GM12874 (cell line): ENCODE data around the gene CDYL2.

Experiments used
- TF ChIP-seq, protein P1 (sequence below): IDR thresholded peaks from 2 replicates; pipeline ENCODE4 v1.5.1; 2011; ENCODE audit warnings: low read depth, mild to moderate bottlenecking, control low read depth, low read length, moderate library complexity; ENCODE audit not compliant: insufficient read depth

The CDYL2 gene

DNA sequence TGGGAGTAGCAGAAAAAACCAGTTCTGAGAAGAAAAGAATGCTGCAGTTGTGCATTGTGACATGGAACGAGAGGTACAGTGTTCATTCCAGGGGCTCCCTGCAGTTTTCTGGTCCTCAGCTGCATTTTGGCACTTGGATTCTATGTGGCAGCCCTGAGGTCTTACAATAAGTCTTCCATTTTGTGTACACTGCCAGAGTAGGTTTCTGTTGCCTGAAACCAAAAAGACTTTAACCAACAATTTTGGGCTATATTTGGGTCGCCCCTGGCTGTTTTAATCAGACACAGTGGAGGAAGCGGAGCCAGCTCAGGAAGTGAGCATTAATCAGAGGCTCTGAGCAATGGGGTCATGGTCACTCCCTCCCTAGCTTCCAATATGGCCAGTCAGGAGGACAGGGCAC, 247.9 kb downstream of the CDYL2 start:
- TF ChIP-seq, protein P1, sequence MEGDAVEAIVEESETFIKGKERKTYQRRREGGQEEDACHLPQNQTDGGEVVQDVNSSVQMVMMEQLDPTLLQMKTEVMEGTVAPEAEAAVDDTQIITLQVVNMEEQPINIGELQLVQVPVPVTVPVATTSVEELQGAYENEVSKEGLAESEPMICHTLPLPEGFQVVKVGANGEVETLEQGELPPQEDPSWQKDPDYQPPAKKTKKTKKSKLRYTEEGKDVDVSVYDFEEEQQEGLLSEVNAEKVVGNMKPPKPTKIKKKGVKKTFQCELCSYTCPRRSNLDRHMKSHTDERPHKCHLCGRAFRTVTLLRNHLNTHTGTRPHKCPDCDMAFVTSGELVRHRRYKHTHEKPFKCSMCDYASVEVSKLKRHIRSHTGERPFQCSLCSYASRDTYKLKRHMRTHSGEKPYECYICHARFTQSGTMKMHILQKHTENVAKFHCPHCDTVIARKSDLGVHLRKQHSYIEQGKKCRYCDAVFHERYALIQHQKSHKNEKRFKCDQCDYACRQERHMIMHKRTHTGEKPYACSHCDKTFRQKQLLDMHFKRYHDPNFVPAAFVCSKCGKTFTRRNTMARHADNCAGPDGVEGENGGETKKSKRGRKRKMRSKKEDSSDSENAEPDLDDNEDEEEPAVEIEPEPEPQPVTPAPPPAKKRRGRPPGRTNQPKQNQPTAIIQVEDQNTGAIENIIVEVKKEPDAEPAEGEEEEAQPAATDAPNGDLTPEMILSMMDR: no peak

DNA sequence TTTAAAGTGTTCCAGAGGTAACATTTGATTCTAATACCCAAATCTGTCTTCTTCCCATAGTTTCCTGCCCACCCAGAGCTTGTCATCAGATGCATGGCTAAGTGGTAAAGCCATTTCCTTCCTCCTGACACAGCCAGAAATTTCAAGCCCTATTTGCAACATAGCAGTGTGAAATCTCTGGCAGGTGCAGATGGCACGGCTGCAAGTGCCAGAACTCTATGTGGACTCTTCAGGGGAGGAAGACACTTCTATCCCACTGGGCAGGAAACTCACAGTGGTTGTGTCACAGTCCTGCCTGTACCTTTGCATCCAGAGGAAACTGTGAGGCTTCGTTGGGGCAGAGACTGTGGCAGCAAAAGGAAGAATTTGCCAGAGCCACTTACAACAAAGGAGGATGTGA, 250.4 kb downstream of the CDYL2 start:
- TF ChIP-seq, protein P1: no peak

GRCh38 chr16:80552277-80552676, 252.1 kb downstream of the CDYL2 start:
- TF ChIP-seq, protein P1: no peak
